GM23338 (cell line): ENCODE results near the gene AMER1. TPM values are rescaled to one million over a fixed set of nuclear protein-coding genes. Genes with fewer than 3 reads are reported as not detected.

Experiments
- ATAC-seq: fragments of 200-7000 bp; cut with Tn5 transposase; 3 replicates; pipeline ENCODE4 v1.9.1; 2020
- DNase-seq: peaks from one replicate; pipeline ENCODE4 v3.0.0-alpha.2; 2015; ENCODE audit warnings: low spot score
- H2AFZ ChIP-seq: fragments of 200-600 bp; sonication (generic); 2 replicates; pipeline ENCODE4 v1.8.0; 2016; ENCODE audit warnings: antibody characterized with exemption, mild to moderate bottlenecking, moderate library complexity
- H3F3A ChIP-seq: fragments of 200-600 bp; sonication (generic); replicated peaks from 2 replicates; pipeline ENCODE4 v1.8.0; 2017; ENCODE audit warnings: antibody characterized with exemption, mixed run types, low read depth
- H3K27ac ChIP-seq: fragments of 200-600 bp; sonication (generic); 2 replicates; pipeline ENCODE4 v1.6.1; 2016; ENCODE audit warnings: low read depth
- H3K27me3 ChIP-seq: fragments of 200-600 bp; sonication (generic); 2 replicates; pipeline ENCODE4 v1.8.0; 2016; ENCODE audit warnings: mild to moderate bottlenecking, mixed run types, moderate library complexity; ENCODE audit not compliant: insufficient read depth
- H3K36me3 ChIP-seq: fragments of 200-600 bp; sonication (generic); 2 replicates; pipeline ENCODE4 v1.8.0; 2016; ENCODE audit warnings: mild to moderate bottlenecking; ENCODE audit not compliant: insufficient read depth
- H3K4me1 ChIP-seq: fragments of 200-600 bp; sonication (generic); 2 replicates; pipeline ENCODE4 v1.8.0; 2016; ENCODE audit warnings: mild to moderate bottlenecking, moderate library complexity; ENCODE audit not compliant: insufficient read depth
- H3K4me2 ChIP-seq: fragments of 200-600 bp; sonication (generic); 2 replicates; pipeline ENCODE4 v1.7.1; 2017; ENCODE audit warnings: mixed run types
- H3K4me3 ChIP-seq: fragments of 200-600 bp; sonication (generic); 2 replicates; pipeline ENCODE4 v1.6.1; 2016; ENCODE audit warnings: mixed run types
- H3K79me2 ChIP-seq: fragments of 200-600 bp; sonication (generic); replicated peaks from 2 replicates; pipeline ENCODE4 v1.8.0; 2017; ENCODE audit warnings: mild to moderate bottlenecking; ENCODE audit not compliant: insufficient read depth
- H3K9me2 ChIP-seq: fragments of 200-600 bp; sonication (generic); 2 replicates; pipeline ENCODE4 v1.8.0; 2017; ENCODE audit not compliant: insufficient read depth
- H4K20me1 ChIP-seq: fragments of 200-600 bp; sonication (generic); replicated peaks from 2 replicates; pipeline ENCODE4 v1.8.0; 2017; ENCODE audit warnings: mild to moderate bottlenecking; ENCODE audit not compliant: insufficient read depth
- H3K27ac Mint-ChIP-seq: 2 replicates; pipeline ENCODE4 v1.8.0; 2020; ENCODE audit warnings: inconsistent platforms, mild to moderate bottlenecking, moderate library complexity, mixed read lengths
- H3K27me3 Mint-ChIP-seq: 3 replicates; pipeline ENCODE4 v1.8.0; 2022; ENCODE audit warnings: low read depth, mild to moderate bottlenecking, moderate library complexity, mixed read lengths, inconsistent platforms; ENCODE audit not compliant: insufficient read depth, poor library complexity
- H3K36me3 Mint-ChIP-seq: 3 replicates; pipeline ENCODE4 v1.8.0; 2021; ENCODE audit warnings: low read depth, mild to moderate bottlenecking, inconsistent platforms, moderate library complexity, mixed read lengths
- H3K4me1 Mint-ChIP-seq: 3 replicates; pipeline ENCODE4 v1.8.0; 2020; ENCODE audit warnings: mild to moderate bottlenecking, inconsistent platforms, mixed read lengths
- H3K4me3 Mint-ChIP-seq: 3 replicates; pipeline ENCODE4 v1.8.0; 2021; ENCODE audit warnings: moderate library complexity, mild to moderate bottlenecking, inconsistent platforms, mixed read lengths
- H3K9me3 Mint-ChIP-seq: 3 replicates; pipeline ENCODE4 v1.8.0; 2020; ENCODE audit warnings: moderate library complexity, mild to moderate bottlenecking, inconsistent platforms, mixed read lengths
- CREB1 ChIP-seq: fragments of 250-450 bp; sonication (Bioruptor Pico); IDR thresholded peaks from 2 replicates; pipeline ENCODE4 v1.5.0; 2020; ENCODE audit warnings: low read depth, mild to moderate bottlenecking, moderate library complexity
- CTCF ChIP-seq, 2 experiments: fragments of 200-600 bp in 1 of 2; sonication (generic) in 1 of 2; conservative IDR thresholded peaks; 2 replicates each; pipeline versions ENCODE4 v1.5.1 to v1.6.1; 2016 to 2017; ENCODE audit warnings: antibody characterized with exemption in 2 of 2, low read depth in 2 of 2, mild to moderate bottlenecking in 2 of 2, moderate library complexity in 1 of 2
- ETS1 ChIP-seq: IDR thresholded peaks from 2 replicates; pipeline ENCODE4 v1.6.1; 2016; ENCODE audit warnings: antibody characterized with exemption
- EZH2 ChIP-seq: fragments of 200-600 bp; sonication (generic); IDR thresholded peaks from one replicate; pipeline ENCODE4 v1.8.0; 2017; ENCODE audit warnings: antibody characterized with exemption, mild to moderate bottlenecking, low read depth; ENCODE audit not compliant: unreplicated experiment
- EZH2phosphoT487 ChIP-seq: fragments of 200-600 bp; sonication (generic); IDR thresholded peaks from one replicate; pipeline ENCODE4 v1.8.1; 2018; ENCODE audit warnings: antibody characterized with exemption; ENCODE audit not compliant: unreplicated experiment
- JUNB ChIP-seq: IDR thresholded peaks from one replicate; pipeline ENCODE4 v1.6.1; 2016; ENCODE audit warnings: antibody characterized with exemption; ENCODE audit not compliant: unreplicated experiment
- NANOG ChIP-seq: IDR thresholded peaks from 2 replicates; pipeline ENCODE4 v1.6.1; 2016; ENCODE audit warnings: antibody characterized with exemption, borderline replicate concordance
- POLR2AphosphoS5 ChIP-seq: IDR thresholded peaks from 2 replicates; pipeline ENCODE4 v1.6.1; 2016; ENCODE audit warnings: antibody characterized with exemption, low read depth
- STAT1 ChIP-seq: IDR thresholded peaks from one replicate; pipeline ENCODE4 v1.6.1; 2016; ENCODE audit warnings: antibody characterized with exemption; ENCODE audit not compliant: unreplicated experiment
- ZNF114 ChIP-seq: fragments of 250-450 bp; sonication (Bioruptor Pico); IDR thresholded peaks from 2 replicates; pipeline ENCODE4 v1.5.0; 2020; ENCODE audit warnings: mild to moderate bottlenecking, moderate library complexity
- ZNF331 ChIP-seq: fragments of 250-450 bp; sonication (Bioruptor Pico); IDR thresholded peaks from 2 replicates; pipeline ENCODE4 v1.5.0; 2020; ENCODE audit warnings: low read depth, mild to moderate bottlenecking, moderate library complexity
- polyA plus RNA-seq: library from polyadenylated mRNA; unstranded; fragments of >200 nt; fragmentation: Nextera tagmentation; extraction: Ambion mirVana; gene quantifications from 2 replicates; pipeline ENCODE4 v1.2.1, GENCODE V29; 2016
- total RNA-seq: library from RNA; depleted of rRNA; stranded (reverse); fragments of >200 nt; shearing (Covaris generic); gene quantifications from 2 replicates; pipeline ENCODE4 v1.2.3, GENCODE V29; 2014
- TF ChIP-seq, protein P1 (sequence below): IDR thresholded peaks from one replicate; pipeline ENCODE4 v1.6.1; 2018; ENCODE audit warnings: antibody characterized with exemption; ENCODE audit not compliant: unreplicated experiment
- TF ChIP-seq, protein P2 (sequence below): fragments of 250-450 bp; sonication (Bioruptor Pico); IDR thresholded peaks from 2 replicates; pipeline ENCODE4 v1.5.0; 2020; ENCODE audit warnings: mild to moderate bottlenecking, moderate library complexity

Gene AMER1
- total and polyA plus RNA-seq, 2 experiments from 2014 or later = 0.48 to 10.9 TPM

DNA sequence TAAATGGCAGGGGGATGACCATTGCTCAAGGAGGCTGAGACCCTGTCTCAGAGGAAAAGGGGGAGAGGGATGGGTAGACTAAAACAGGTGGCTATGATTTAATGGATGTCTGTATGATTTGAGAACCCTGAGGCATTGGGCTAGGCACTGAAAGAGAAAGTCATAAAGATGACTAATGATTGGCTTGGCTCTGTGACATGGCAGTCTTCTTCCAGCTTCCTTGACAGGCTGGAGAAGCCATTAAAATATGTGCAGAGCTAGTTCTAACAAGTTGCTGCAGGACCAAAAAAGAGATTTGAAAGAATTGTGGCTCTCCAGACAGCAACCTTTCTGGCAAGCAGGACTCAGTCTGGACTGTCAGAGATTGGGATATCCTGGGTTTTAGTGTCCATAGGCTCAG lies 53.6 kb downstream of the AMER1 start:
- Histone ChIP-seq H3K36me3 (no peaks in the 10 kb centered on the region), H3K27me3 (no peaks in the 10 kb centered on the region), H3K4me2 (no peak overlapping the region), H4K20me1 (no peaks in the 10 kb centered on the region), H3K9me2 (no peaks in the 10 kb centered on the region), H3K27ac (no peak overlapping the region), H2AFZ (no peak overlapping the region), H3K4me3 (no peak overlapping the region), H3F3A (no peaks in the 10 kb centered on the region), H3K4me1 (no peaks in the 10 kb centered on the region), H3K79me2 (no peaks in the 10 kb centered on the region)
- ATAC-seq (no peak), DNase-seq (no peak)
- Mint-ChIP-seq H3K4me3 (no peak overlapping the region), H3K27ac (no peak overlapping the region), H3K36me3 (peaks cover 21% of the 10 kb centered on the region; the same call in 2 of the 3 replicates), H3K9me3 (peaks cover 37% of the 10 kb centered on the region), H3K27me3 (peaks cover 7% of the 10 kb centered on the region), H3K4me1 (peaks cover 6% of the 10 kb centered on the region; the same call in 2 of the 3 replicates)
- TF ChIP-seq STAT1 = no peak
- TF ChIP-seq ZNF114 (CRISPR knock-in tag) = no peak
- TF ChIP-seq ETS1 = no peak
- no peak for TF ChIP-seq NANOG
- no peak for TF ChIP-seq CTCF (conservative IDR thresholded peaks at IDR 0.05; ENCODE audit: low read depth in 2 of 2)
- TF ChIP-seq, protein P1, sequence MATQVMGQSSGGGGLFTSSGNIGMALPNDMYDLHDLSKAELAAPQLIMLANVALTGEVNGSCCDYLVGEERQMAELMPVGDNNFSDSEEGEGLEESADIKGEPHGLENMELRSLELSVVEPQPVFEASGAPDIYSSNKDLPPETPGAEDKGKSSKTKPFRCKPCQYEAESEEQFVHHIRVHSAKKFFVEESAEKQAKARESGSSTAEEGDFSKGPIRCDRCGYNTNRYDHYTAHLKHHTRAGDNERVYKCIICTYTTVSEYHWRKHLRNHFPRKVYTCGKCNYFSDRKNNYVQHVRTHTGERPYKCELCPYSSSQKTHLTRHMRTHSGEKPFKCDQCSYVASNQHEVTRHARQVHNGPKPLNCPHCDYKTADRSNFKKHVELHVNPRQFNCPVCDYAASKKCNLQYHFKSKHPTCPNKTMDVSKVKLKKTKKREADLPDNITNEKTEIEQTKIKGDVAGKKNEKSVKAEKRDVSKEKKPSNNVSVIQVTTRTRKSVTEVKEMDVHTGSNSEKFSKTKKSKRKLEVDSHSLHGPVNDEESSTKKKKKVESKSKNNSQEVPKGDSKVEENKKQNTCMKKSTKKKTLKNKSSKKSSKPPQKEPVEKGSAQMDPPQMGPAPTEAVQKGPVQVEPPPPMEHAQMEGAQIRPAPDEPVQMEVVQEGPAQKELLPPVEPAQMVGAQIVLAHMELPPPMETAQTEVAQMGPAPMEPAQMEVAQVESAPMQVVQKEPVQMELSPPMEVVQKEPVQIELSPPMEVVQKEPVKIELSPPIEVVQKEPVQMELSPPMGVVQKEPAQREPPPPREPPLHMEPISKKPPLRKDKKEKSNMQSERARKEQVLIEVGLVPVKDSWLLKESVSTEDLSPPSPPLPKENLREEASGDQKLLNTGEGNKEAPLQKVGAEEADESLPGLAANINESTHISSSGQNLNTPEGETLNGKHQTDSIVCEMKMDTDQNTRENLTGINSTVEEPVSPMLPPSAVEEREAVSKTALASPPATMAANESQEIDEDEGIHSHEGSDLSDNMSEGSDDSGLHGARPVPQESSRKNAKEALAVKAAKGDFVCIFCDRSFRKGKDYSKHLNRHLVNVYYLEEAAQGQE = no peak
- TF ChIP-seq, protein P2, sequence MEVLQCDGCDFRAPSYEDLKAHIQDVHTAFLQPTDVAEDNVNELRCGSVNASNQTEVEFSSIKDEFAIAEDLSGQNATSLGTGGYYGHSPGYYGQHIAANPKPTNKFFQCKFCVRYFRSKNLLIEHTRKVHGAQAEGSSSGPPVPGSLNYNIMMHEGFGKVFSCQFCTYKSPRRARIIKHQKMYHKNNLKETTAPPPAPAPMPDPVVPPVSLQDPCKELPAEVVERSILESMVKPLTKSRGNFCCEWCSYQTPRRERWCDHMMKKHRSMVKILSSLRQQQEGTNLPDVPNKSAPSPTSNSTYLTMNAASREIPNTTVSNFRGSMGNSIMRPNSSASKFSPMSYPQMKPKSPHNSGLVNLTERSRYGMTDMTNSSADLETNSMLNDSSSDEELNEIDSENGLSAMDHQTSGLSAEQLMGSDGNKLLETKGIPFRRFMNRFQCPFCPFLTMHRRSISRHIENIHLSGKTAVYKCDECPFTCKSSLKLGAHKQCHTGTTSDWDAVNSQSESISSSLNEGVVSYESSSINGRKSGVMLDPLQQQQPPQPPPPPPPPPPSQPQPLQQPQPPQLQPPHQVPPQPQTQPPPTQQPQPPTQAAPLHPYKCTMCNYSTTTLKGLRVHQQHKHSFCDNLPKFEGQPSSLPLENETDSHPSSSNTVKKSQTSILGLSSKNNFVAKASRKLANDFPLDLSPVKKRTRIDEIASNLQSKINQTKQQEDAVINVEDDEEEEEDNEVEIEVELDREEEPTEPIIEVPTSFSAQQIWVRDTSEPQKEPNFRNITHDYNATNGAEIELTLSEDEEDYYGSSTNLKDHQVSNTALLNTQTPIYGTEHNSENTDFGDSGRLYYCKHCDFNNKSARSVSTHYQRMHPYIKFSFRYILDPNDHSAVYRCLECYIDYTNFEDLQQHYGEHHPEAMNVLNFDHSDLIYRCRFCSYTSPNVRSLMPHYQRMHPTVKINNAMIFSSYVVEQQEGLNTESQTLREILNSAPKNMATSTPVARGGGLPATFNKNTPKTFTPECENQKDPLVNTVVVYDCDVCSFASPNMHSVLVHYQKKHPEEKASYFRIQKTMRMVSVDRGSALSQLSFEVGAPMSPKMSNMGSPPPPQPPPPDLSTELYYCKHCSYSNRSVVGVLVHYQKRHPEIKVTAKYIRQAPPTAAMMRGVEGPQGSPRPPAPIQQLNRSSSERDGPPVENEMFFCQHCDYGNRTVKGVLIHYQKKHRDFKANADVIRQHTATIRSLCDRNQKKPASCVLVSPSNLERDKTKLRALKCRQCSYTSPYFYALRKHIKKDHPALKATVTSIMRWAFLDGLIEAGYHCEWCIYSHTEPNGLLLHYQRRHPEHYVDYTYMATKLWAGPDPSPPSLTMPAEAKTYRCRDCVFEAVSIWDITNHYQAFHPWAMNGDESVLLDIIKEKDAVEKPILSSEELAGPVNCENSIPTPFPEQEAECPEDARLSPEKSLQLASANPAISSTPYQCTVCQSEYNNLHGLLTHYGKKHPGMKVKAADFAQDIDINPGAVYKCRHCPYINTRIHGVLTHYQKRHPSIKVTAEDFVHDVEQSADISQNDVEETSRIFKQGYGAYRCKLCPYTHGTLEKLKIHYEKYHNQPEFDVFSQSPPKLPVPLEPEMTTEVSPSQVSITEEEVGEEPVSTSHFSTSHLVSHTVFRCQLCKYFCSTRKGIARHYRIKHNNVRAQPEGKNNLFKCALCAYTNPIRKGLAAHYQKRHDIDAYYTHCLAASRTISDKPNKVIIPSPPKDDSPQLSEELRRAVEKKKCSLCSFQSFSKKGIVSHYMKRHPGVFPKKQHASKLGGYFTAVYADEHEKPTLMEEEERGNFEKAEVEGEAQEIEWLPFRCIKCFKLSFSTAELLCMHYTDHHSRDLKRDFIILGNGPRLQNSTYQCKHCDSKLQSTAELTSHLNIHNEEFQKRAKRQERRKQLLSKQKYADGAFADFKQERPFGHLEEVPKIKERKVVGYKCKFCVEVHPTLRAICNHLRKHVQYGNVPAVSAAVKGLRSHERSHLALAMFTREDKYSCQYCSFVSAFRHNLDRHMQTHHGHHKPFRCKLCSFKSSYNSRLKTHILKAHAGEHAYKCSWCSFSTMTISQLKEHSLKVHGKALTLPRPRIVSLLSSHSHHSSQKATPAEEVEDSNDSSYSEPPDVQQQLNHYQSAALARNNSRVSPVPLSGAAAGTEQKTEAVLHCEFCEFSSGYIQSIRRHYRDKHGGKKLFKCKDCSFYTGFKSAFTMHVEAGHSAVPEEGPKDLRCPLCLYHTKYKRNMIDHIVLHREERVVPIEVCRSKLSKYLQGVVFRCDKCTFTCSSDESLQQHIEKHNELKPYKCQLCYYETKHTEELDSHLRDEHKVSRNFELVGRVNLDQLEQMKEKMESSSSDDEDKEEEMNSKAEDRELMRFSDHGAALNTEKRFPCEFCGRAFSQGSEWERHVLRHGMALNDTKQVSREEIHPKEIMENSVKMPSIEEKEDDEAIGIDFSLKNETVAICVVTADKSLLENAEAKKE (CRISPR knock-in tag) = no peak
- TF ChIP-seq JUNB = no peak
- no peak for TF ChIP-seq EZH2phosphoT487
- TF ChIP-seq CREB1 = no peak
- no peak for TF ChIP-seq EZH2
- TF ChIP-seq POLR2AphosphoS5 = no peak
- no peak for TF ChIP-seq ZNF331
